ENCODE data around the gene CNPY4.

Gene CNPY4

DNA sequence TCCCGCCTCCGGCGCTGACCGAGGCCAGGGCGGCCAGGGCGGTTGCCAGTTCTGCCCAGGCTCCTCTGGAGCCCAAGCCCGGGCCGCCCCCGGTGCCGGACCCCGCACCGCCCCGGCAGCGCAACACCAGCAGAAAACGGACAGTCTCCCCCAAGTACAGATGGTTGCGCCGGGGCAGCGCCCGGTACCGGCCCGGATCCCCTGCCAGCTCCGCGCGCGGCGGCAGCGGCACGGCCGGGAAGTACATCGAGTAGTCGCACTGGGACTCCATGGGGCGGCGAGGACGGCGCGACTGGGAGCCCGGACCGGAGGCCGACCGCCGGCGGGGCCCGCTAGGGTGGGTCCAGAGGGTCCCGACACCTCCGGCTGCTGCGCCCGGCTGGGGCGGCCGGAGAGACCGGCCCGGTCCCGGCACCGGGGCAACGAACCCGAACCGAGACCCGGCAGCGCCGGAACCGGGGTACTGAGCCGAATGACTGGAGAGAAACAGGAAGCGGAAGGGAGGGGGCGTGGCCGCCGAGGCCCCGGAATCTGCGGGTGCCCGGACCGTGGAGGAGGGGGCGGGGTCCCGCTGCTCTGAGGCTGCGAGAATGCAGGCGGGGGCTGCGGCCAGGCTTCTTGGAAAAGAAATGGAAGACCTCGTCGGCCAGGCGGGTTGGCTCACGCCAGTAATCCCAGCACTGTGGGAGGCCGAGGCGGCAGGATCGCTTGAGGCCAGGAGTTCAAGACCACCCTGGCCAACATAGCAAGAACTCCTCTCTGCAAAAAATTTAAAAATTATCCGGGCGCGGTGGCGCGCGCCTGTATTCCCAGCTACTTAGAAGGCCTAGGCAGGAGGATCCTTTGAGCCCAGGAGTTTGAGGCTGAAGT, 39.0 kb downstream of the CNPY4 start, which contains the start of gene TRAPPC14:
TSS of gene TRAPPC14 (minus strand) at position 495 of the 870 bp plus-strand sequence. CDS start at position 271, 224 bp downstream.
- DNase-seq (ENCODE audit: low spot score): peak; percentile 97
- no peak for TF ChIP-seq CTCF (IDR thresholded peaks at IDR 0.05; ENCODE audit: extremely low read depth, insufficient read depth, missing control alignments)
- in situ Hi-C loops (cut with MboI; ENCODE audit: low pct_unique_long_range_greater_than_20kb, low sequenced_read_pairs, unreplicated experiment): no loop called here

GRCh38 chr7:100159099-100159623, 39.7 kb downstream of the CNPY4 start:
- DNase-seq (ENCODE audit: low spot score): no peak
- no peak for TF ChIP-seq CTCF (IDR thresholded peaks at IDR 0.05; ENCODE audit: extremely low read depth, insufficient read depth, missing control alignments)
- in situ Hi-C loops (cut with MboI; ENCODE audit: low pct_unique_long_range_greater_than_20kb, low sequenced_read_pairs, unreplicated experiment): no loop called here

- in situ Hi-C loops (cut with MboI; ENCODE audit: low pct_unique_long_range_greater_than_20kb, low sequenced_read_pairs, unreplicated experiment): no loop called here
- TF ChIP-seq CTCF (IDR thresholded peaks at IDR 0.05; ENCODE audit: extremely low read depth, insufficient read depth, missing control alignments): no peak
- DNase-seq (ENCODE audit: low spot score): no peak
These were observed 40.6 kb downstream of the CNPY4 start for GRCh38 chr7:100160067-100160466.

GRCh38 chr7:100163006-100163531, 43.6 kb downstream of the CNPY4 start:
- TF ChIP-seq CTCF (IDR thresholded peaks at IDR 0.05; ENCODE audit: extremely low read depth, insufficient read depth, missing control alignments): no peak
- no peak for DNase-seq (ENCODE audit: low spot score)
- in situ Hi-C loops (cut with MboI; ENCODE audit: low pct_unique_long_range_greater_than_20kb, low sequenced_read_pairs, unreplicated experiment): no loop called here

DNA sequence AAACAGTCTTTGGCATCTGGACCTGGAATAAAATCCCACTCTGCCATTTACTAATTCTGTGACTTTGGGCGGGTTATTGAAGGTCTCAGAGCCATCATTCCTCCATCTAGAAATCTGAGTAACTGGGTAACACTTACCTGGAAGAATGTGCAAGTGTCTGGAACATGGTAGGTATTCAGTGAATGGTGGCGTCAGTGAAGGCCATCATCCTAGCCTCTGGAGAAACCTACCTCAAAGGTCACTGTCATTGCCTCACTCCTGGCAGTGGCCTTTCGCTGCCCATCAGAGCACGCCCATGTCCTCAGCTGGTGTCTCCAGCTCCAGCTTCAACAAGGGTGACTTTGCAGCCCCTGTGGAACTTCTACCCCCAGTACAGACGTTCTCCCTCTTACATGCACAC, 44.4 kb downstream of the CNPY4 start:
- no peak for TF ChIP-seq CTCF (IDR thresholded peaks at IDR 0.05; ENCODE audit: extremely low read depth, insufficient read depth, missing control alignments)
- in situ Hi-C loops (cut with MboI; ENCODE audit: low pct_unique_long_range_greater_than_20kb, low sequenced_read_pairs, unreplicated experiment): no loop called here
- DNase-seq (ENCODE audit: low spot score): no peak

GRCh38 chr7:100166317-100166940, 47.0 kb downstream of the CNPY4 start:
- in situ Hi-C loops (cut with MboI; ENCODE audit: low pct_unique_long_range_greater_than_20kb, low sequenced_read_pairs, unreplicated experiment): no loop called here
- no peak for TF ChIP-seq CTCF (IDR thresholded peaks at IDR 0.05; ENCODE audit: extremely low read depth, insufficient read depth, missing control alignments)
- DNase-seq (ENCODE audit: low spot score): peak; percentile 12
